Uterus (tissue), 2 donors: Measurements from ENCODE around the gene DNAJC2.

Source experiments
- POLR2A ChIP-seq, 2 donors: fragments of 450-650 bp; IDR thresholded peaks; one replicate each; pipeline ENCODE4 v1.6.1; 2016; ENCODE audit warnings: antibody characterized with exemption in 2 of 2, mild to moderate bottlenecking in 1 of 2, moderate library complexity in 1 of 2
- TF ChIP-seq, protein P1 (sequence below), 4 experiments: fragments of 200-600 bp in 2 of 4; fragments of 450-650 bp in 2 of 4; sonication (generic) in 2 of 4; IDR thresholded peaks; one replicate each; pipeline ENCODE4 v1.5.1; 2016 to 2019; ENCODE audit warnings: antibody characterized with exemption in 4 of 4, mild to moderate bottlenecking in 2 of 4, moderate library complexity in 1 of 4

DNA sequence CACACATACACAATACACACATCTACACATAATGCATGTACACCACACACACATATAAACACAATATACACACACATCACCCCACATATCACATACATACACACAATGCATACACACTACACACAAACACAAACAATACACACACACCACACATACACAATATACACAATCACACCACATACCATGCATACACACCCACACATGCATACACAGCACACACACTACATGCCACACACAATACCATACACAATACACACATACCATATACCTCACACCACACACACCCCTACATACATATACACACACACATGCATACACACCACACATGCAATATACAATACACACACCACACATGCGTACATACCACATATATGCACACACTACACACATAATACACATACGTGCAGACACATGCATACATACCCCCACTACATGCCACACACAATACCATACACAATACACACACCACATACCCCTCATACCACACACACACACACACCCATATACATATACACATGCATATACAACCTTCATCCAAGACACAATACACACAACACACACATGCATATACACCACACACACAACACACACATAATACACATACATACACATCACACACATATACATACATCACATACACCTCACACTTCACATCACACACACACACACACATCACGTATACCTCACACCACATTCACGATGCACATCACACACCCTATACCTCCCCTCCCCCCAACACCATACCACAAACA is 36.9 kb upstream of the DNAJC2 start:
- no peak for TF ChIP-seq POLR2A (IDR thresholded peaks at IDR 0.05)
- TF ChIP-seq, protein P1, sequence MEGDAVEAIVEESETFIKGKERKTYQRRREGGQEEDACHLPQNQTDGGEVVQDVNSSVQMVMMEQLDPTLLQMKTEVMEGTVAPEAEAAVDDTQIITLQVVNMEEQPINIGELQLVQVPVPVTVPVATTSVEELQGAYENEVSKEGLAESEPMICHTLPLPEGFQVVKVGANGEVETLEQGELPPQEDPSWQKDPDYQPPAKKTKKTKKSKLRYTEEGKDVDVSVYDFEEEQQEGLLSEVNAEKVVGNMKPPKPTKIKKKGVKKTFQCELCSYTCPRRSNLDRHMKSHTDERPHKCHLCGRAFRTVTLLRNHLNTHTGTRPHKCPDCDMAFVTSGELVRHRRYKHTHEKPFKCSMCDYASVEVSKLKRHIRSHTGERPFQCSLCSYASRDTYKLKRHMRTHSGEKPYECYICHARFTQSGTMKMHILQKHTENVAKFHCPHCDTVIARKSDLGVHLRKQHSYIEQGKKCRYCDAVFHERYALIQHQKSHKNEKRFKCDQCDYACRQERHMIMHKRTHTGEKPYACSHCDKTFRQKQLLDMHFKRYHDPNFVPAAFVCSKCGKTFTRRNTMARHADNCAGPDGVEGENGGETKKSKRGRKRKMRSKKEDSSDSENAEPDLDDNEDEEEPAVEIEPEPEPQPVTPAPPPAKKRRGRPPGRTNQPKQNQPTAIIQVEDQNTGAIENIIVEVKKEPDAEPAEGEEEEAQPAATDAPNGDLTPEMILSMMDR (IDR thresholded peaks at IDR 0.05), result no peak
